GM21786 (cell line): ENCODE measurements around the gene FAM156B.
"Not testable (repeated sequence)": the region's sequence is repeated elsewhere in the genome, so short reads cannot be mapped to it uniquely, and the experiment has no call there.

Experiments
- ATAC-seq: cut with Tn5 transposase; IDR thresholded peaks from one replicate; pipeline ENCODE4 v1.9.1; 2021; ENCODE audit not compliant: unreplicated experiment

Gene FAM156B

GRCh38 chrX:52896855-52897709 lies at the start of gene FAM156B:
Gene FAM156B (plus strand): TSS chrX:52897330. CDS start chrX:52907226, 9,896 bp downstream.
- ATAC-seq = peak; percentile 87

- ATAC-seq = no peak
These were observed 44.8 kb upstream of the FAM156B start for GRCh38 chrX:52852110-52852860.

GRCh38 chrX:52856991-52857525 lies 40.1 kb upstream of the FAM156B start:
- not testable (repeated sequence) for ATAC-seq

GRCh38 chrX:52865343-52865998 lies 31.7 kb upstream of the FAM156B start:
- no peak for ATAC-seq

- no peak for ATAC-seq
These were observed 29.4 kb upstream of the FAM156B start, which contains the start of gene XAGE3 for GRCh38 chrX:52867610-52868348. Gene XAGE3 (minus strand): TSS chrX:52868083. CDS start chrX:52867133, 950 bp downstream.

GRCh38 chrX:52870046-52870445 lies 27.1 kb upstream of the FAM156B start:
- no peak for ATAC-seq

- not testable (repeated sequence) for ATAC-seq
These were observed 23.3 kb upstream of the FAM156B start for GRCh38 chrX:52873825-52874224.

- ATAC-seq = no peak
These were observed 22.5 kb upstream of the FAM156B start for GRCh38 chrX:52874661-52875060.

GRCh38 chrX:52875436-52875835 lies 21.7 kb upstream of the FAM156B start:
- ATAC-seq = not testable (repeated sequence)

- ATAC-seq = not testable (repeated sequence)
These were observed 20.7 kb upstream of the FAM156B start for GRCh38 chrX:52876386-52876785.

- ATAC-seq = not testable (repeated sequence)
These were observed 9.7 kb upstream of the FAM156B start for GRCh38 chrX:52887459-52887858.

GRCh38 chrX:52888090-52888489 lies 9.0 kb upstream of the FAM156B start:
- ATAC-seq = not testable (repeated sequence)

- peak; percentile 16 for ATAC-seq
These were observed 692 bp upstream of the FAM156B start for GRCh38 chrX:52896438-52896837.

GRCh38 chrX:52905531-52905930 lies 8.4 kb downstream of the FAM156B start:
- ATAC-seq = not testable (repeated sequence)

GRCh38 chrX:52906072-52906471 lies 8.9 kb downstream of the FAM156B start:
- not testable (repeated sequence) for ATAC-seq

GRCh38 chrX:52907137-52907536 lies 10.0 kb downstream of the FAM156B start:
- not testable (repeated sequence) for ATAC-seq

GRCh38 chrX:52907900-52908299 lies 10.8 kb downstream of the FAM156B start:
- not testable (repeated sequence) for ATAC-seq

- ATAC-seq = not testable (repeated sequence)
These were observed 12.3 kb downstream of the FAM156B start for GRCh38 chrX:52909313-52909969.

GRCh38 chrX:52913681-52914080 lies 16.6 kb downstream of the FAM156B start:
- not testable (repeated sequence) for ATAC-seq

- not testable (repeated sequence) for ATAC-seq
These were observed 17.6 kb downstream of the FAM156B start for GRCh38 chrX:52914704-52915103.
